HepG2 (cell line): Measurements from ENCODE around the gene NDFIP2. TPM values are rescaled to one million over a fixed set of nuclear protein-coding genes. Genes with fewer than 3 reads are reported as not detected.

ENCODE experiments used
- EED ChIP-seq: sonication (generic); formaldehyde crosslinking; IDR thresholded peaks from 2 replicates; pipeline ENCODE4 v1.5.0; 2020; ENCODE audit warnings: mild to moderate bottlenecking, missing genetic modification reagents
- MAF1 ChIP-seq: sonication (generic); formaldehyde crosslinking; IDR thresholded peaks from 2 replicates; pipeline ENCODE4 v1.5.0; 2020; ENCODE audit warnings: missing genetic modification reagents, borderline replicate concordance
- MAFK ChIP-seq, 2 experiments: IDR thresholded peaks in 1 of 2; conservative IDR thresholded peaks in 1 of 2; 2 replicates each; pipeline ENCODE4 v1.6.1; 2011; ENCODE audit warnings: improper control_type of control experiment in 2 of 2, low read length in 2 of 2
- PAXIP1 ChIP-seq: sonication (generic); formaldehyde crosslinking; conservative IDR thresholded peaks from 2 replicates; pipeline ENCODE4 v1.4.0; 2020; ENCODE audit warnings: mild to moderate bottlenecking, missing genetic modification reagents, moderate library complexity
- RBM22 ChIP-seq: fragments of 200-400 bp; formaldehyde crosslinking; optimal IDR thresholded peaks from 2 replicates; pipeline ENCODE3; 2017; ENCODE audit warnings: mild to moderate bottlenecking, low read length, moderate library complexity
- SMAD3 ChIP-seq: sonication (generic); formaldehyde crosslinking; IDR thresholded peaks from 2 replicates; pipeline ENCODE4 v1.4.0; 2020; ENCODE audit warnings: missing genetic modification reagents
- TBX3 ChIP-seq: fragments of 450-650 bp; IDR thresholded peaks from 2 replicates; pipeline ENCODE4 v1.6.1; 2017; ENCODE audit warnings: antibody characterized with exemption, mild to moderate bottlenecking, inconsistent platforms, borderline replicate concordance
- TRIM24 ChIP-seq: sonication (generic); formaldehyde crosslinking; IDR thresholded peaks from 2 replicates; pipeline ENCODE4 v1.8.0; 2022; ENCODE audit warnings: mild to moderate bottlenecking, missing genetic modification reagents
- XBP1 ChIP-seq: sonication (generic); formaldehyde crosslinking; IDR thresholded peaks from 2 replicates; pipeline ENCODE4 v1.5.0; 2020; ENCODE audit warnings: missing genetic modification reagents
- ZFP91 ChIP-seq: sonication (generic); formaldehyde crosslinking; IDR thresholded peaks from 2 replicates; pipeline ENCODE4 v1.9.0; 2022; ENCODE audit warnings: missing genetic modification reagents, mild to moderate bottlenecking, borderline replicate concordance
- ZGPAT ChIP-seq: IDR thresholded peaks from 2 replicates; pipeline ENCODE4 v1.6.1; 2016; ENCODE audit warnings: mild to moderate bottlenecking
- ZNF317 ChIP-seq: sonication (generic); formaldehyde crosslinking; IDR thresholded peaks from 2 replicates; pipeline ENCODE4 v1.5.0; 2020; ENCODE audit warnings: mild to moderate bottlenecking, missing genetic modification reagents
- ZNF512B ChIP-seq: sonication (generic); formaldehyde crosslinking; IDR thresholded peaks from 2 replicates; pipeline ENCODE4 v1.5.1; 2020; ENCODE audit warnings: missing genetic modification reagents, mild to moderate bottlenecking, borderline replicate concordance
- ZNF570 ChIP-seq: sonication (generic); formaldehyde crosslinking; IDR thresholded peaks from 2 replicates; pipeline ENCODE4 v1.4.0; 2020; ENCODE audit warnings: mild to moderate bottlenecking, missing genetic modification reagents, borderline replicate concordance
- ZNF639 ChIP-seq: conservative IDR thresholded peaks from 2 replicates; pipeline ENCODE4 v1.6.1; 2018; ENCODE audit warnings: missing genetic modification reagents
- ZNF652 ChIP-seq: IDR thresholded peaks from 2 replicates; pipeline ENCODE4 v1.6.1; 2016; ENCODE audit warnings: low read depth, borderline replicate concordance
- polyA plus RNA-seq, 8 experiments: library from polyadenylated mRNA; depleted of rRNA in 3 of 8; stranded (reverse) in 7 of 8; unstranded in 1 of 8; fragments of >200 nt; fragmentation: Illumina TruSeq in 4 of 8; extraction: Trizol in 4 of 8; gene quantifications; 2 replicates each; pipeline versions ENCODE4 v1.2.1 to v1.2.3, GENCODE V29; 2011 to 2016; ENCODE audit warnings: low read depth in 4 of 8, missing spikeins in 1 of 8, mixed read lengths in 1 of 8; ENCODE audit not compliant: insufficient read depth in 1 of 8
- total RNA-seq, 5 experiments: library from RNA; depleted of rRNA; stranded (reverse); fragments of >200 nt; fragmentation: Illumina TruSeq; extraction: Trizol; gene quantifications; 2 replicates each; pipeline ENCODE4 v1.2.3, GENCODE V29; 2016; ENCODE audit warnings: low read depth in 1 of 5

NDFIP2 gene
- total and polyA plus RNA-seq, 2 of the 13 experiments (the other 11 are each of a cell fraction or from before 2014, with no cell fraction given) = 23.2 to 32.0 TPM

GRCh38 chr13:79480954-79481684 lies at the start of gene NDFIP2 (continued):
- TF ChIP-seq PAXIP1 (CRISPR knock-in tag) (peak; percentile 43), XBP1 (CRISPR knock-in tag) (no peak), ZNF317 (CRISPR knock-in tag) (peak; percentile 69), EED (no peak), ZGPAT (CRISPR knock-in tag) (peak; percentile 82), TRIM24 (CRISPR knock-in tag) (no peak), TBX3 (no peak), ZNF570 (CRISPR knock-in tag) (no peak), ZNF512B (CRISPR knock-in tag) (no peak), ZNF652 (no peak), ZFP91 (CRISPR knock-in tag) (peak; percentile 82; the same call in 1 of the 2 replicates), SMAD3 (CRISPR knock-in tag) (peak; percentile 62; the same call in 1 of the 2 replicates), MAF1 (peak; percentile 44; the same call in 1 of the 2 replicates), RBM22 (no peak), MAFK (conservative IDR thresholded peaks at IDR 0.05 in 1 of 2, IDR thresholded peaks at IDR 0.05 in 1 of 2; ENCODE audit: low read length in 2 of 2) (no peak), ZNF639 (CRISPR knock-in tag) (peak; percentile 96)
